Umbilical cord (tissue), 2 donors: Measurements from ENCODE around the gene PRPF19. TPM values are rescaled to one million over a fixed set of nuclear protein-coding genes. Genes with fewer than 3 reads are reported as not detected.

Source experiments
- DNase-seq: peaks from one replicate; pipeline ENCODE4 v3.0.0-alpha.2; 2015; ENCODE audit warnings: low spot score
- total RNA-seq: library from RNA; depleted of rRNA; stranded (reverse); fragments of >200 nt; gene quantifications from one replicate; pipeline ENCODE4 v1.2.3, GENCODE V29; 2014; ENCODE audit warnings: low replicate concordance; ENCODE audit not compliant: insufficient read depth

PRPF19 gene
- total RNA-seq, 1 donor from 2014 or later, result 51.8 TPM

GRCh38 chr11:60858731-60859464 is 47.5 kb downstream of the PRPF19 start:
- no peak for DNase-seq

- DNase-seq, result no peak
Observed at GRCh38 chr11:60858236-60858635, 48.1 kb downstream of the PRPF19 start.

- DNase-seq, result no peak
Observed at GRCh38 chr11:60857378-60858232, 48.8 kb downstream of the PRPF19 start.

GRCh38 chr11:60855726-60856633 is 50.4 kb downstream of the PRPF19 start, which contains the start of gene PTGDR2:
Gene PTGDR2 (minus strand): TSS chr11:60855950. CDS start chr11:60853722, 2,228 bp downstream.
- DNase-seq, result no peak

- DNase-seq, result no peak
Observed at GRCh38 chr11:60854847-60855725, 51.3 kb downstream of the PRPF19 start.

- no peak for DNase-seq
Observed at GRCh38 chr11:60854140-60854846, 52.1 kb downstream of the PRPF19 start.

GRCh38 chr11:60852982-60853950 is 53.1 kb downstream of the PRPF19 start:
- no peak for DNase-seq

- no peak for DNase-seq
Observed at GRCh38 chr11:60852117-60852981, 54.0 kb downstream of the PRPF19 start.

- DNase-seq, result no peak
Observed at GRCh38 chr11:60851327-60852104, 54.9 kb downstream of the PRPF19 start.

- no peak for DNase-seq
Observed at GRCh38 chr11:60849641-60850520, 56.5 kb downstream of the PRPF19 start.

- no peak for DNase-seq
Observed at GRCh38 chr11:60848714-60849151, 57.7 kb downstream of the PRPF19 start.

- DNase-seq, result no peak
Observed at GRCh38 chr11:60847896-60848295, 58.5 kb downstream of the PRPF19 start.

- DNase-seq, result no peak
Observed at GRCh38 chr11:60847281-60847680, 59.1 kb downstream of the PRPF19 start.

- DNase-seq, result no peak
Observed at GRCh38 chr11:60845338-60845737, 61.0 kb downstream of the PRPF19 start.

GRCh38 chr11:60844870-60845221 is 61.5 kb downstream of the PRPF19 start:
- no peak for DNase-seq
